BE2C (cell line): ENCODE measurements around the gene ACBD7.

Experiments used
- DNase-seq: peaks from one replicate; pipeline ENCODE4 v3.0.0-alpha.2; 2020
- H3K27me3 ChIP-seq: fragments of 250-450 bp; sonication (Bioruptor Pico); 2 replicates; pipeline ENCODE4 v1.5.1; 2020; ENCODE audit warnings: mild to moderate bottlenecking
- H3K36me3 ChIP-seq: fragments of 250-450 bp; sonication (Bioruptor Pico); 2 replicates; pipeline ENCODE4 v1.5.1; 2020; ENCODE audit warnings: mild to moderate bottlenecking
- H3K4me1 ChIP-seq: fragments of 250-450 bp; sonication (Bioruptor Pico); 2 replicates; pipeline ENCODE4 v1.5.1; 2020
- H3K4me3 ChIP-seq: 2 replicates; pipeline ENCODE4 v1.5.1; 2011; ENCODE audit warnings: low read depth, low read length
- H3K9me3 ChIP-seq: fragments of 250-450 bp; sonication (Bioruptor Pico); 2 replicates; pipeline ENCODE4 v1.5.1; 2020
- CTCF ChIP-seq: IDR thresholded peaks from 2 replicates; pipeline ENCODE4 v1.5.1; 2012; ENCODE audit warnings: mild to moderate bottlenecking, low read depth, low read length

ACBD7 gene

DNA sequence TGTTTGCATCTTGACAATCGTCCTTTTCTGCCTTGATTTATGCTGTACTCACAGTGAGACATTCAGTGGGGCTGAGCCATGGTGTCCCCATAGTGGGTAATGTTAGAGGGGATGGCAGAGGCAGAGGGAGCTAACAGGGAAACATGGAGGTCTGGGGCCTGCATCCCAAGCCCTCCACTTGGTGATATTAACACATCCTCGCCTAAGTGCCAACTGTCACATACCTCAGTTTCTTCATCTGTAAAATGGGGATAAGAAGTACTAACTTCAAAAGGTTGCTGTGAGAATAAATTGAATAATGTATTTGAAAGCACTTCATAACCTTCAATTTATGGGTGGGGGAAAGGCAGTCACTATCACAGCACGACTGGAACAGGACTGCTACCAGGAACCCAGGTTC lies 36.3 kb upstream of the ACBD7 start:
- no peaks in the 10 kb centered on the region for H3K9me3 ChIP-seq
- no peak for TF ChIP-seq CTCF
- no peaks in the 10 kb centered on the region for H3K27me3 ChIP-seq
- no peaks in the 10 kb centered on the region for H3K4me1 ChIP-seq
- H3K36me3 ChIP-seq = no peaks in the 10 kb centered on the region
- H3K4me3 ChIP-seq = no peak overlapping the region
- no peak for DNase-seq

DNA sequence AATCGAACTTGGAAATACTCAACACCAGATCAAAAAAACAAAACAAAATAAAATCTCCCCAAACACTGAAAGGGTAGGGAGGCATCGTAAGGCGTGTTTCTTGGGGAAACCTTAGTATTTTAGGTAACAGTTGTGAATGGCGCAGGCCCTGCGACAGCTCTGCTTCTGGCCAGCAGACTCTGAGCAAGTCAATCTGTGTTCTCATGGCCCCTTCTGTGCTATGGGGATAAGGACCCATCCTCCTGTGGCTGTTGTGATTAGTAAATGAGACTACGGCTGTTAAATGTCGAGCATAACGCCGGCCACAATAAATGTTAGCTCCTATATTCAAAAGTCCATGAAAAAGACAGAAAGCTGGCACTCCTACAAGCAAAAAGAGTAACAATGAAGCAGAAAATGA lies 35.6 kb upstream of the ACBD7 start:
- H3K27me3 ChIP-seq = no peaks in the 10 kb centered on the region
- H3K4me3 ChIP-seq = no peak overlapping the region
- no peak for DNase-seq
- no peaks in the 10 kb centered on the region for H3K9me3 ChIP-seq
- no peak for TF ChIP-seq CTCF
- no peaks in the 10 kb centered on the region for H3K36me3 ChIP-seq
- no peaks in the 10 kb centered on the region for H3K4me1 ChIP-seq

DNA sequence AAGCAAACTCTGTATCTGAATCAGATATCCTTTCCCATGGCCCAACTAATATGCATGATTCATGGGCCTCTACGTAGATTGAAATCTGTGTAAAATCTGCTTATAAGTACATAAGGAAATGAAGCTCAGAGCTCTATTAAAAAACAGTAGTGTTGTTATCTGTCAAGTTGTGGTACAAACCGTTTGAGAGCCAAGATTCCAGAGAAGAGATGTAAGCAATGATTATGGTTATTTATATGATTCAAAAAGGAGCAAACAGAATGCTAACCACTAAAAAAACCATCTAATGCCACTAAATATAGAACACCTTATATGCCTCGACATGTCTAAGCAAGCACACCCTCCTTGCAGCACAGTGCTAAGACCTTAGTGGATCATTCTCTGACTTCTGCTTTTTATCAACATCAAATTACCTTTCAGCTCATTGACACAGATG lies 35.2 kb upstream of the ACBD7 start:
- Histone ChIP-seq H3K36me3 (no peaks in the 10 kb centered on the region), H3K27me3 (no peaks in the 10 kb centered on the region), H3K9me3 (no peaks in the 10 kb centered on the region), H3K4me1 (no peaks in the 10 kb centered on the region), H3K4me3 (no peak overlapping the region)
- no peak for DNase-seq
- TF ChIP-seq CTCF = no peak

- H3K4me3 ChIP-seq = no peak overlapping the region
- H3K27me3 ChIP-seq = no peaks in the 10 kb centered on the region
- no peak for DNase-seq
- no peaks in the 10 kb centered on the region for H3K4me1 ChIP-seq
- H3K36me3 ChIP-seq = no peaks in the 10 kb centered on the region
- H3K9me3 ChIP-seq = no peaks in the 10 kb centered on the region
- TF ChIP-seq CTCF = no peak
Measured at GRCh38 chr10:15122477-15123030, 34.0 kb upstream of the ACBD7 start.

DNA sequence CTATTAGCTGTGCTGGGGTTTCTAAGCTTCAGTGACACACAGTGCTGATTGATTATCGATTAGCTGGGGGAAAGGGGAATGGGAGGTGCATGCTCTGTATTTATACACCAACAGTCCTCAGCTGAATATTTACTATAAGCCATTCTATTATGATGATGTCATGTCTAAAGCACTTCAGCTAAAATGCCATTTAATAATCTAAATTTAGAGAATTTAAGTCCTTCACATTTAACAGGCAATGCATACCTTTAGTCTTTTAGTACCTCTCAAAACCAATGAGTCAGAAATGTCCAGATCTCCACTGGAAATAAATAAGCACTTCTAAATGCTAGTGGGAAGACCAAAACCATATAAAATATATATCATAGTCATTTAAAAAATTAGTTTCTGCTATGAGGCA lies 33.1 kb upstream of the ACBD7 start:
- TF ChIP-seq CTCF = no peak
- Histone ChIP-seq H3K4me3 (no peak overlapping the region), H3K27me3 (no peaks in the 10 kb centered on the region), H3K9me3 (no peaks in the 10 kb centered on the region), H3K4me1 (no peaks in the 10 kb centered on the region), H3K36me3 (no peaks in the 10 kb centered on the region)
- no peak for DNase-seq

- DNase-seq = no peak
- TF ChIP-seq CTCF = no peak
- H3K9me3 ChIP-seq = no peaks in the 10 kb centered on the region
- H3K4me3 ChIP-seq = no peak overlapping the region
- H3K27me3 ChIP-seq = no peaks in the 10 kb centered on the region
- H3K4me1 ChIP-seq = no peaks in the 10 kb centered on the region
- no peaks in the 10 kb centered on the region for H3K36me3 ChIP-seq
Measured at GRCh38 chr10:15120523-15120922, 31.9 kb upstream of the ACBD7 start.
